HepG2 (cell line): Measurements from ENCODE around the gene DAB2IP. TPM values are rescaled to one million over a fixed set of nuclear protein-coding genes. Genes with fewer than 3 reads are reported as not detected.

Experiments
- AKAP8 ChIP-seq: sonication (generic); formaldehyde crosslinking; IDR thresholded peaks from 2 replicates; pipeline ENCODE4 v1.5.1; 2020; ENCODE audit warnings: mild to moderate bottlenecking, missing genetic modification reagents
- CENPX ChIP-seq: sonication (generic); formaldehyde crosslinking; IDR thresholded peaks from 2 replicates; pipeline ENCODE4 v1.9.0; 2021; ENCODE audit warnings: mild to moderate bottlenecking, missing genetic modification reagents, moderate library complexity
- HMG20A ChIP-seq: IDR thresholded peaks from 2 replicates; pipeline ENCODE4 v1.6.1; 2016; ENCODE audit warnings: borderline replicate concordance
- HNRNPH1 ChIP-seq: fragments of 200-400 bp; formaldehyde crosslinking; optimal IDR thresholded peaks from 2 replicates; pipeline ENCODE3; 2017; ENCODE audit warnings: mild to moderate bottlenecking, low read depth, low read length
- KDM5B ChIP-seq: sonication (generic); formaldehyde crosslinking; IDR thresholded peaks from 2 replicates; pipeline ENCODE4 v1.4.0; 2020; ENCODE audit warnings: missing genetic modification reagents, mild to moderate bottlenecking, borderline replicate concordance
- NFYB ChIP-seq: sonication (generic); formaldehyde crosslinking; IDR thresholded peaks from 2 replicates; pipeline ENCODE4 v1.4.0; 2020; ENCODE audit warnings: missing genetic modification reagents
- PHF5A ChIP-seq: IDR thresholded peaks from one replicate; pipeline ENCODE4 v1.6.1; 2018; ENCODE audit warnings: low read depth, missing genetic modification reagents; ENCODE audit not compliant: unreplicated experiment
- TEAD3 ChIP-seq: optimal IDR thresholded peaks from 2 replicates; pipeline ENCODE3; 2016; ENCODE audit warnings: borderline replicate concordance
- WIZ ChIP-seq: sonication (generic); formaldehyde crosslinking; IDR thresholded peaks from 2 replicates; pipeline ENCODE4 v1.5.1; 2020; ENCODE audit warnings: mild to moderate bottlenecking, missing genetic modification reagents
- ZBTB42 ChIP-seq: sonication (generic); formaldehyde crosslinking; IDR thresholded peaks from 2 replicates; pipeline ENCODE4 v1.5.0; 2020; ENCODE audit warnings: mild to moderate bottlenecking, missing genetic modification reagents
- ZNF12 ChIP-seq: sonication (generic); formaldehyde crosslinking; IDR thresholded peaks from 2 replicates; pipeline ENCODE4 v1.5.0; 2020; ENCODE audit warnings: missing genetic modification reagents
- ZNF264 ChIP-seq: sonication (generic); formaldehyde crosslinking; IDR thresholded peaks from 2 replicates; pipeline ENCODE4 v1.4.0; 2020; ENCODE audit warnings: missing genetic modification reagents
- ZNF292 ChIP-seq: sonication (generic); formaldehyde crosslinking; IDR thresholded peaks from 2 replicates; pipeline ENCODE4 v1.8.1; 2022; ENCODE audit warnings: mild to moderate bottlenecking, low read depth, missing genetic modification reagents, borderline replicate concordance
- polyA plus RNA-seq, 8 experiments: library from polyadenylated mRNA; depleted of rRNA in 3 of 8; stranded (reverse) in 7 of 8; unstranded in 1 of 8; fragments of >200 nt; fragmentation: Illumina TruSeq in 4 of 8; extraction: Trizol in 4 of 8; gene quantifications; 2 replicates each; pipeline versions ENCODE4 v1.2.1 to v1.2.3, GENCODE V29; 2011 to 2016; ENCODE audit warnings: low read depth in 4 of 8, missing spikeins in 1 of 8, mixed read lengths in 1 of 8; ENCODE audit not compliant: insufficient read depth in 1 of 8
- total RNA-seq, 5 experiments: library from RNA; depleted of rRNA; stranded (reverse); fragments of >200 nt; fragmentation: Illumina TruSeq; extraction: Trizol; gene quantifications; 2 replicates each; pipeline ENCODE4 v1.2.3, GENCODE V29; 2016; ENCODE audit warnings: low read depth in 1 of 5
- TF ChIP-seq, protein P1 (sequence below): sonication (generic); formaldehyde crosslinking; IDR thresholded peaks from 2 replicates; pipeline ENCODE4 v1.5.0; 2020; ENCODE audit warnings: missing genetic modification reagents, mild to moderate bottlenecking, borderline replicate concordance
- TF ChIP-seq, protein P2 (sequence below): IDR thresholded peaks from 2 replicates; pipeline ENCODE4 v1.6.1; 2012; ENCODE audit warnings: low read length, improper control_type of control experiment
- TF ChIP-seq, protein P3 (sequence below): IDR thresholded peaks from 2 replicates; pipeline ENCODE4 v1.6.1; 2016; ENCODE audit warnings: control low read depth
- TF ChIP-seq, protein P4 (sequence below): sonication (generic); formaldehyde crosslinking; IDR thresholded peaks from 2 replicates; pipeline ENCODE4 v1.8.1; 2023; ENCODE audit warnings: mild to moderate bottlenecking, missing genetic modification reagents, borderline replicate concordance
- TF ChIP-seq, protein P5 (sequence below): sonication (generic); formaldehyde crosslinking; IDR thresholded peaks from 2 replicates; pipeline ENCODE4 v1.4.0; 2020; ENCODE audit warnings: missing genetic modification reagents, mild to moderate bottlenecking, borderline replicate concordance

Gene DAB2IP
- total and polyA plus RNA-seq, 2 of the 13 experiments (the other 11 are each of a cell fraction or from before 2014, with no cell fraction given) = 25.3 to 37.9 TPM

DNA sequence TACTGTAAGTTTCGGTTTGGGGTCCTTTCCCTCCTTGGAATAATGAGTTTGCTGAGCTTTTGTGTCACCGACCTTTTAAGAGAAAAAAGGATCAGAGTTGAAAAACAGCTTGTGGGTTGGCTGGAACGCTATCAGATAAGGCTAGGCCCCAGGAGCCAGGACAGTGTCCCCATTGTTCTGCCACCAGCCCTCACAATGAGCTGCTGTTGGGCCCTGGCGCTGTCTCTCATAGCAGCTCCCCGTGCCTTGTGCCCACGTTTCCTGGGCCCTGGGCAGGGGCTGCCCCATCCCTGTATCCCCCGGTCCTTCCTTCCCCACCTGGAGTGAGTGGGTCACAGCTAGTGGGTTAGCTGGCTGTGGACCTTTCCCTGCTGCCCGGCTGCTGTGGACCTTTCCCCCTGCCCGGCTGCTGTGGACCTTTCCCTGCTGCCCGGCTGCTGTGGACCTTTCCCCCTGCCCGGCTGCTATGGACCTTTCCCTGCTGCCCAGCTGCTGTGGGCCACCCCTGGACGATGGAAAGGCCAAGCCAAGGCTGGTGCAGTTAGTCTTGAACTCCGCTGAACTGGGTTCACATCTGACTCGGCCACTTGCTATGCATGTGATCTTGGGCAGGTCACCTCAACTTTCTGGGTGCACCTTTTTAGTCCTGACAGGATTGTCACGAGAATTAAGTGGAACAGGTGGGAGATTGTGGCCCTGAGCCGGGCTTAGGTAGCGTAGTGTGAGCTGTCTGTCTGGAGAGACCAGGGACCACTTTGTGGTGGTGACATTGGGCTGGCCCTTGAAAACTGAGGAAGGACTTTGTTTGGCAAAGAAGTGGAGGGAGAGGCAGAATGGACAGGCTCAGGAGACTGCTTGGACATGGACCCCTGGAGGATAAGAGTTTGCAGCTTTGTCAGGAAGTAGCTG, 99.5 kb downstream of the DAB2IP start (continued):
- TF ChIP-seq, protein P1, sequence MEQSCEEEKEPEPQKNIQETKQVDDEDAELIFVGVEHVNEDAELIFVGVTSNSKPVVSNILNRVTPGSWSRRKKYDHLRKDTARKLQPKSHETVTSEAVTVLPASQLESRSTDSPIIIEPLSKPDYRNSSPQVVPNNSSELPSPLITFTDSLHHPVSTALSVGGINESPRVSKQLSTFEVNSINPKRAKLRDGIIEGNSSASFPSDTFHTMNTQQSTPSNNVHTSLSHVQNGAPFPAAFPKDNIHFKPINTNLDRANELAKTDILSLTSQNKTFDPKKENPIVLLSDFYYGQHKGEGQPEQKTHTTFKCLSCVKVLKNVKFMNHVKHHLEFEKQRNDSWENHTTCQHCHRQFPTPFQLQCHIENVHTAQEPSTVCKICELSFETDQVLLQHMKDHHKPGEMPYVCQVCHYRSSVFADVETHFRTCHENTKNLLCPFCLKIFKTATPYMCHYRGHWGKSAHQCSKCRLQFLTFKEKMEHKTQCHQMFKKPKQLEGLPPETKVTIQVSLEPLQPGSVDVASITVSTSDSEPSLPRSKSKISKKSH (CRISPR knock-in tag) = peak; percentile 70; the same call in 1 of the 2 replicates
- TF ChIP-seq ZNF292 (peak; percentile 83; the same call in 1 of the 2 replicates), HMG20A (peak; percentile 47; the same call in 1 of the 2 replicates), ZBTB42 (peak; percentile 65; the same call in 1 of the 2 replicates), TEAD3 (CRISPR knock-in tag) (peak; percentile 89), AKAP8 (no peak), WIZ (CRISPR knock-in tag) (no peak), ZNF12 (CRISPR knock-in tag) (peak; percentile 100), NFYB (CRISPR knock-in tag) (peak; percentile 58), PHF5A (CRISPR knock-in tag) (no peak), KDM5B (CRISPR knock-in tag) (no peak), HNRNPH1 (no peak), ZNF264 (CRISPR knock-in tag) (0 out of 2 replicates have a peak, but pooled peaks have one; percentile 73), CENPX (CRISPR knock-in tag) (no peak)
- TF ChIP-seq, protein P2, sequence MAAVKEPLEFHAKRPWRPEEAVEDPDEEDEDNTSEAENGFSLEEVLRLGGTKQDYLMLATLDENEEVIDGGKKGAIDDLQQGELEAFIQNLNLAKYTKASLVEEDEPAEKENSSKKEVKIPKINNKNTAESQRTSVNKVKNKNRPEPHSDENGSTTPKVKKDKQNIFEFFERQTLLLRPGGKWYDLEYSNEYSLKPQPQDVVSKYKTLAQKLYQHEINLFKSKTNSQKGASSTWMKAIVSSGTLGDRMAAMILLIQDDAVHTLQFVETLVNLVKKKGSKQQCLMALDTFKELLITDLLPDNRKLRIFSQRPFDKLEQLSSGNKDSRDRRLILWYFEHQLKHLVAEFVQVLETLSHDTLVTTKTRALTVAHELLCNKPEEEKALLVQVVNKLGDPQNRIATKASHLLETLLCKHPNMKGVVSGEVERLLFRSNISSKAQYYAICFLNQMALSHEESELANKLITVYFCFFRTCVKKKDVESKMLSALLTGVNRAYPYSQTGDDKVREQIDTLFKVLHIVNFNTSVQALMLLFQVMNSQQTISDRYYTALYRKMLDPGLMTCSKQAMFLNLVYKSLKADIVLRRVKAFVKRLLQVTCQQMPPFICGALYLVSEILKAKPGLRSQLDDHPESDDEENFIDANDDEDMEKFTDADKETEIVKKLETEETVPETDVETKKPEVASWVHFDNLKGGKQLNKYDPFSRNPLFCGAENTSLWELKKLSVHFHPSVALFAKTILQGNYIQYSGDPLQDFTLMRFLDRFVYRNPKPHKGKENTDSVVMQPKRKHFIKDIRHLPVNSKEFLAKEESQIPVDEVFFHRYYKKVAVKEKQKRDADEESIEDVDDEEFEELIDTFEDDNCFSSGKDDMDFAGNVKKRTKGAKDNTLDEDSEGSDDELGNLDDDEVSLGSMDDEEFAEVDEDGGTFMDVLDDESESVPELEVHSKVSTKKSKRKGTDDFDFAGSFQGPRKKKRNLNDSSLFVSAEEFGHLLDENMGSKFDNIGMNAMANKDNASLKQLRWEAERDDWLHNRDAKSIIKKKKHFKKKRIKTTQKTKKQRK = no peak
- TF ChIP-seq, protein P3, sequence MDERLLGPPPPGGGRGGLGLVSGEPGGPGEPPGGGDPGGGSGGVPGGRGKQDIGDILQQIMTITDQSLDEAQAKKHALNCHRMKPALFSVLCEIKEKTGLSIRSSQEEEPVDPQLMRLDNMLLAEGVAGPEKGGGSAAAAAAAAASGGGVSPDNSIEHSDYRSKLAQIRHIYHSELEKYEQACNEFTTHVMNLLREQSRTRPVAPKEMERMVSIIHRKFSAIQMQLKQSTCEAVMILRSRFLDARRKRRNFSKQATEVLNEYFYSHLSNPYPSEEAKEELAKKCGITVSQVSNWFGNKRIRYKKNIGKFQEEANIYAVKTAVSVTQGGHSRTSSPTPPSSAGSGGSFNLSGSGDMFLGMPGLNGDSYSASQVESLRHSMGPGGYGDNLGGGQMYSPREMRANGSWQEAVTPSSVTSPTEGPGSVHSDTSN = peak; percentile 69
- TF ChIP-seq, protein P4, sequence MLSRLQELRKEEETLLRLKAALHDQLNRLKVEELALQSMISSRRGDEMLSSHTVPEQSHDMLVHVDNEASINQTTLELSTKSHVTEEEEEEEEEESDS = no peak
- TF ChIP-seq, protein P5, sequence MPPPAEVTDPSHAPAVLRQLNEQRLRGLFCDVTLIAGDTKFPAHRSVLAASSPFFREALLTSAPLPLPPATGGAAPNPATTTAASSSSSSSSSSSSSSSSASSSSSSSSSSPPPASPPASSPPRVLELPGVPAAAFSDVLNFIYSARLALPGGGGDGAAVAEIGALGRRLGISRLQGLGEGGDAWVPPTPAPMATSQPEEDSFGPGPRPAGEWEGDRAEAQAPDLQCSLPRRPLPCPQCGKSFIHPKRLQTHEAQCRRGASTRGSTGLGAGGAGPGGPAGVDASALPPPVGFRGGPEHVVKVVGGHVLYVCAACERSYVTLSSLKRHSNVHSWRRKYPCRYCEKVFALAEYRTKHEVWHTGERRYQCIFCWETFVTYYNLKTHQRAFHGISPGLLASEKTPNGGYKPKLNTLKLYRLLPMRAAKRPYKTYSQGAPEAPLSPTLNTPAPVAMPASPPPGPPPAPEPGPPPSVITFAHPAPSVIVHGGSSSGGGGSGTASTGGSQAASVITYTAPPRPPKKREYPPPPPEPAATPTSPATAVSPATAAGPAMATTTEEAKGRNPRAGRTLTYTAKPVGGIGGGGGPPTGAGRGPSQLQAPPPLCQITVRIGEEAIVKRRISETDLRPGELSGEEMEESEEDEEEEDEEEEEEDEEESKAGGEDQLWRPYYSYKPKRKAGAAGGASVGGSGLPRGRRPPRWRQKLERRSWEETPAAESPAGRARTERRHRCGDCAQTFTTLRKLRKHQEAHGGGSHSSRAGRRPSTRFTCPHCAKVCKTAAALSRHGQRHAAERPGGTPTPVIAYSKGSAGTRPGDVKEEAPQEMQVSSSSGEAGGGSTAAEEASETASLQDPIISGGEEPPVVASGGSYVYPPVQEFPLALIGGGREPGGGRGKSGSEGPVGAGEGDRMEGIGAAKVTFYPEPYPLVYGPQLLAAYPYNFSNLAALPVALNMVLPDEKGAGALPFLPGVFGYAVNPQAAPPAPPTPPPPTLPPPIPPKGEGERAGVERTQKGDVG (CRISPR knock-in tag) = 0 out of 2 replicates have a peak, but pooled peaks have one; percentile 80
